Neural progenitor cell (in vitro differentiated cells): ENCODE data around the gene TGFB1I1.
"Not testable (repeated sequence)": the region's sequence is repeated elsewhere in the genome, so short reads cannot be mapped to it uniquely, and the experiment has no call there.

Experiments
- CTCF ChIP-seq: fragments of 200-600 bp; sonication (generic); IDR thresholded peaks from 2 replicates; pipeline ENCODE4 v1.5.1; 2017; ENCODE audit warnings: antibody characterized with exemption, mild to moderate bottlenecking
- EZH2 ChIP-seq: fragments of 200-600 bp; sonication (generic); IDR thresholded peaks from 2 replicates; pipeline ENCODE4 v1.6.1; 2017; ENCODE audit warnings: antibody characterized with exemption, mild to moderate bottlenecking, moderate library complexity
- EZH2phosphoT487 ChIP-seq: fragments of 200-600 bp; sonication (generic); IDR thresholded peaks from 2 replicates; pipeline ENCODE4 v1.6.1; 2017; ENCODE audit warnings: antibody characterized with exemption

GRCh38 chr16:31445931-31446330, 26.0 kb upstream of the TGFB1I1 start:
- not testable (repeated sequence) for TF ChIP-seq CTCF, EZH2, EZH2phosphoT487
